Jurkat, Clone E6-1 (cell line): ENCODE results near the gene NPFFR1.
"Not testable (repeated sequence)": the region's sequence is repeated elsewhere in the genome, so short reads cannot be mapped to it uniquely, and the experiment has no call there.

ENCODE experiments used
- DNase-seq: peaks from one replicate; pipeline ENCODE4 v3.0.0-alpha.2; 2011; ENCODE audit warnings: low read depth, low spot score
- H3K4me3 ChIP-seq: 2 replicates; pipeline ENCODE4 v1.5.1; 2011; ENCODE audit warnings: mild to moderate bottlenecking, low read length, control low read depth, moderate library complexity

The NPFFR1 gene

DNA sequence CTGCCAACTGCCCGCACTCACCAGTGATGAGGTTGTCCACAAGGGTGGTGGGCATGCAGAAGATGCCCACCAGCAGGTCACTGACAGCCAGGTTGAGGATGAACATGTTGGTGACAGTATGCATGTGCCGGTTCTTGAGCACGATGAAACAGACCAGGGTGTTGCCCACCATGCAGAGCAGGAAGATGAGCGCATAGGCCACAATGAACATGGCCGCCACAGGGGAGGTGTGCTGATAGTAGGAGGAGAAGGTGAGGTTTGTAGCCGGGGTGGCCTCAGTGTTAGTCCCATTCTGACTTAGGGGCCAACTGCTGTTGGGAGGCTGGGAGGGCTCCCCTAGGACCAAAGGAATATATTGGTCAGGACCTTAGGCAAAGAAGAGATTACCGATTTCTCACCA is 17.7 kb downstream of the NPFFR1 start:
- no peak for DNase-seq
- H3K4me3 ChIP-seq = no peak overlapping the region

- no peak for DNase-seq
- no peak overlapping the region for H3K4me3 ChIP-seq
These were observed 18.6 kb downstream of the NPFFR1 start for GRCh38 chr10:70265032-70265689.

DNA sequence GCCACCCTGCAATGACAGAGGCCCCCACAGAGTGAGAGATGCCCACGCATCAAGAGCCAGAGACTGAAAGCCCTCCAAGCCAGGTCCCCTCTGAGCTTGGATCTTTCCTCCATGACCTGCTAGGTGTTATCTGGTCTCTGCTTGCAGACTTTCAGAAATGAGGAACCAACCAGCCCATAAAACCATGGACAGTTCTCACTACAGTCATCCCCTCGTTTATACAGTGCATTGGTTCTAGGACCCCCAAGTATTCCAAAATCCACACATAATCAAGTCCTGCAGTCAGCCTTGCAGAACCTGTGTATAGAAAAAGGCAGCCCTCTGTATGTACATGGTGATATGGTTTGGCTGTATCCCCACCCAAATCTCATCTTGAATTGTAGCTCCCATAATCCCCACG is 23.1 kb downstream of the NPFFR1 start:
- DNase-seq = no peak

DNA sequence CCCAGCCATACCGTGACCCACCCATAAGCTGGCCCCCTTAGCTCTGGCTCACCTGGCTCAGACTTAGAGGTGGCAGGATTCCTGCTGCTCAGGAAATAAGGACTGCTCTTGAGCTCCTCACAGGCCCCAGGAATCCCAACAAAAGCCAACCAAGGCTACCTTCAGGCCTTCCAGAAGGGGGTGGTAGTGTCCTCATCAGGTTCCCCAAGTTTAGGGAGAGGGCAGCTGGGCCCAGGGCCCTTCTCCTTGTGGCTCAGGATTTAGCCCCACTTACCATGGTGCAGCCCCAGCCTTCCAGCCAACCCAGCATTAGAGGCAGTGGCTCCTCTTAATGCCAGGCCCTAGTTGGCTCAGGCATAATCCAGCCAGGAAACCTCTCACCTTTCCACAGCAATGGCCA is 23.5 kb downstream of the NPFFR1 start:
- no peak for DNase-seq
- no peak overlapping the region for H3K4me3 ChIP-seq

More for the DNA sequence above, 23.1 kb downstream of the NPFFR1 start:
- H3K4me3 ChIP-seq = no peak overlapping the region

DNA sequence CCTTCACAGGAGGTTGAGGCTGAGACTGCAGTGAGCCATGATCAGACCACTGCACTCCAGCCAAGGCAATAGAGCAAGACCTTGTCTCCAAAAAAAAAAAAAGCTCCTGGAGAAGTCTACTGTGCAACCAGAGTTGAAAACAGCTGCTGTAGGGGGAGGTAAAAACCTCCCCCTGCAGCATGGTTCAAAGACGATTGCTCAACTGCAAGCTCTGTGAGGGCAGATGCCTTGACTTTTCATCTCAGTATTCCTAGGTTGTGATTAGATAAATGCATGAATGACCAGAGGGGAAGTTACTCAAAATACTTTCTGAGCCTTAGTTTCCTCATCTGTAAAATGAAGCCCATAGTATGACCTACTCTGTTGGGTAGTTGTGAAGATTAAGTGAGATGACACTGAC is 25.6 kb downstream of the NPFFR1 start:
- DNase-seq = no peak
- H3K4me3 ChIP-seq = no peak overlapping the region

GRCh38 chr10:70257816-70258215 is 26.0 kb downstream of the NPFFR1 start:
- H3K4me3 ChIP-seq, DNase-seq: not testable (repeated sequence)

- no peak overlapping the region for H3K4me3 ChIP-seq
- no peak for DNase-seq
These were observed 27.3 kb downstream of the NPFFR1 start for GRCh38 chr10:70256463-70256862.

- H3K4me3 ChIP-seq = no peak overlapping the region
- DNase-seq = no peak
These were observed 28.2 kb downstream of the NPFFR1 start for GRCh38 chr10:70255329-70256299.

DNA sequence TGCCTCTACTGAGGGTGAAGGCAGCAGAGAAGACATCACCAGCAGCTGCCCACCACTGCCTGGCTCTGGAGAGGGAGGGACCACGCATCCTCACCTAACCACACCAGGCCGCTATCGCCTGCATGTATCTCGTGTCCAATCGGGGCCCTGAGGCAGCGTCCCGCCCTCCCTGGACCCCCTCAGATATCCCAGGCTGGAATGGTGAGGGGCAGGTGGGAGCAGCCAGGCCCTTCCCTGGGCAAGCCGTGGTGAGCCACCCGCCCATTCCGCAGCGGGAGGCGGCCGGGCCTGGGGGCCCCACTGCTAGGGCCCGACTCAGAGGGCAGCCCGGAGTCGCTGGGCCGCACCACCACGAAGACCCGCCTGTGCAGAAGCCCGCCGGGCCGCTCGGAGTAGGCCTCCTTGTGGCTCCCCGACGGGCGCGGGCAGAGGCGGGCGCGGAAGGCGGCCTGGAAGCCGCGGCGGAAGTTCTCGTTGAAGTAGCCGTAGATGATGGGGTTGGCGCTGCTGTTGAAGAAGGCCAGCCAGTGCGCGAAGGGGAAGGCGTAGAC is 29.0 kb downstream of the NPFFR1 start:
- DNase-seq = no peak
- H3K4me3 ChIP-seq = no peak overlapping the region

- no peak overlapping the region for H3K4me3 ChIP-seq
- DNase-seq = no peak
These were observed 29.7 kb downstream of the NPFFR1 start for GRCh38 chr10:70253878-70254765.

DNA sequence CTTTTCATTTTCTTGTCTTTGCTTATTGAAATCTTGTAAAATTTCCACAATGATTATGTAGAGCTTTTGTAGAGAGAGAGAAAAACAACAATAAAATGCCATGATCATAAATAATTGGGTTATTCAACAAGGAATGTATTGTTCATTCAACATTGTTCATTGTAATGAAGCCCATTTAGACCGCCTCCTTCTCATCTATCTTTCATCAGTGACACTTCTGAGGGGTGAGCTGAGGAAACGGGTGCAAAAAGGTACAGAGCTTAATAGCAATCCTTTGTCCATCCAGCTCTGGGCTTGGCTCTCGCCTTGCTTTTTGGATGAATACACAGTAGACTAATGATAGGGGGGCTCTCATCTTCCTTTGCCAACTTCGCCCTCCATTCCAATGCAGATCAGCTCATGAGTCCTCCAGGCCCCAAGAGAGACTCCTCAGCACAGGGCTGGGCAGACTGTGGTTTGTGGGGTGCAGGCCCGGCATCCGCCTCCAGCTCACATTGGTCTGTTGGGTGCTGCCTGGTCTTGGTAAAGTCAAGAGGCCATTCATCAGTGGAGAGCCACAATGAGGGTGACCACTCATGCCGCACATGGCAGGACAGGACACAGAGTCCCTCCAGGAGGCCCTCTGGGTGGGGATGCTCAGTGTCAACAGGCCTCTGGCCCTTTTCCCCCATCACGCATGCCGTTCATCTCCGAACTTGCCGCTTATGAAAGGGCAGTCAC is 32.7 kb downstream of the NPFFR1 start:
- H3K4me3 ChIP-seq = no peak overlapping the region
- no peak for DNase-seq

DNA sequence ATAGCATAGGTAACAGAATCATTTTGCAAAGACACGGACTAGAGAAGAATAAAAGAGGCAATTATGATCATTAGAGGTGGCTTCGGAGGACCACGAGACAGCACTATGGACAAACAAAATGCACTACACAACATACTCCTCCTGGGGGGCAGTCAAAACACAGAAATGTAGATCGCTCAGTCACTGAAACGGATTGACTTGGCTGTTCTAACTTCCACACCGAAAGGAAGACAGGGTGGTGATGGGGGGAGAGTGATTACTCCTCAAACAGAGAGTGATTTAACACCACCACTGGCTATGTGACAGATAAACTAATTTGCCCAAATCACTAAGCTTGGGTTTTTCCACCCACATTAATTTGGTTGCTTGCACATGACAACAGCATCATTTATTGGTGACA is 36.4 kb downstream of the NPFFR1 start:
- no peak for DNase-seq
- no peak overlapping the region for H3K4me3 ChIP-seq

DNA sequence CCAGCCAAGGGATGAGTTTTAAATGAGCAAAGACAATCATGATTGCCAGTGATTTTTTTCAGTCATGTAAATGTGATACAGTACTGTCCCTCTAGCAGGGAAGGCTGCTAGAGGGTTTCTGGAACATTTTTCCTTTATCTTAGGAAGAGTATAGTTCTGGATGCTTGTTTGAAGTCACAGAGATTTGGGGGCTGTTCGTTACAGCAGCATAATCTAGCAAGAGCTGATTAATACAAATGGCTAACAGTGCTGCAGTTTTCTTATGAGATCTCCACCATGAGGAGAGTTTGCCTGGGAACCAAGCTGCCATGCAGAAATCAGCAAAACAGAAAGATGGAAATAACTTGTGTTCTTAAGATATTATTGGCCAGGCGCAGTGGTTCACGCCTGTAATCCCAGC is 42.7 kb downstream of the NPFFR1 start:
- DNase-seq = no peak
- H3K4me3 ChIP-seq = no peak overlapping the region

- not testable (repeated sequence) for DNase-seq, H3K4me3 ChIP-seq
These were observed 43.8 kb downstream of the NPFFR1 start for GRCh38 chr10:70239986-70240385.

DNA sequence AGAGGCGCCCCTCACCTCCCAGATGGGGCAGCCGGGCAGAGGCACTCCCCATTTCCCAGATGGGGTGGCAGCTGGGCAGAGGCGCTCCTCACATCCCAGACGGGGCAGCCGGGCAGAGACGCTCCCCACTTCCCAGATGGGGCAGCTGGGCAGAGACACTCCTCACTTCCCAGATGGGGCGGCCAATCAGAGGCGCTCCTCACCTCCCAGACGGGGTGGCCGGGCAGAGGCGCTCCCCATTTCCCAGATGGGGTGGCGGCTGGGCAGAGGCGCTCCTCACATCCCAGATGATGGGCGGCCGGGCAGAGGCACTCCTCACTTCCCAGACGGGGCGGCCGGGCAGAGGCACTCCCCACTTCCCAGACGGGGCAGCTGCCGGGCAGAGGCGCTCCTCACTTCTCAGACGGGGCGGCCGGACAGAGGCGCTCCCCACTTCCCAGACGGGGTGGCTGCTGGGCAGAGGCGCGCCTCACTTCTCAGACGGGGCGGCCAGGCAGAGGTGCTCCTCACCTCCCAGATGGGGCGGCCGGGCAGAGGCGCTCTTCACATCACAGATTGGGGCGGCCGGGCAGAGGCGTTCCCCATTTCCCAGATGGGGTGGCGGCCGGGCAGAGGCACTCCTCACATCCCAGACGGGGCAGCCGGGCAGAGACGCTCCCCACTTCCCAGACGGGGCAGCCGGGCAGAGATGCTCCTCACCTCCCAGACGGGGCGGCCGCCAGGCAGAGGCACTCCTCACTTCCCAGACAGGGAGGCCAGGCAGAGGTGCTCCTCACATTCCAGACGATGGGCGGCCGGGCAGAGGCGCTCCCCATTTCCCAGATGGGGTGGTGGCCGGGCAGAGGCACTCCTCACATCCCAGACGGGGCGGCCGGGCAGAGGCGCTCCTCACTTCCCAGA is 44.5 kb downstream of the NPFFR1 start:
- H3K4me3 ChIP-seq, DNase-seq: not testable (repeated sequence)

DNA sequence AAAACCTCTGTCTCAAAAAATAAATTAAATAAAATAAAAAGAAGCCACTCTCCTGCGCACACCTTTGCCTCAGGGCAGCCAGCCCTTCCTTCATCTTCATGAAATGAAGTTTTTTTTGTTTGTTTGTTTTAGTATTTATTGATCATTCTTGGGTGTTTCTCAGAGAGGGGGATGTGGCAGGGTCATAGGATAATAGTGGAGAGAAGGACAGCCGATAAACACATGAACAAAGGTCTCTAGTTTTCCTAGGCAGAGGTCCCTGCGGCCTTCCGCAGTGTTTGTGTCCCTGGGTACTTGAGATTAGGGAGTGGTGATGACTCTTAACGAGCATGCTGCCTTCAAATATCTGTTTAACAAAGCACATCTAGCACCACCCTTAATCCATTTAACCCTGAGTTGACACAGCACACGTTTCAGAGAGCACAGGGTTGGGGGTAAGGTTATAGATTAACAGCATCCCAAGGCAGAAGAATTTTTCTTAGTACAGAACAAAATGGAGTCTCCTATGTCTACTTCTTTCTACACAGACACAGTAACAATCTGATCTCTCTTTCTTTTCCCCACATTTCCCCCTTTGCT is 45.8 kb downstream of the NPFFR1 start:
- not testable (repeated sequence) for DNase-seq, H3K4me3 ChIP-seq
